GM12878 (cell line): ENCODE results near the gene ZMYM3. TPM values are rescaled to one million over a fixed set of nuclear protein-coding genes. Genes with fewer than 3 reads are reported as not detected.

Experiments used
- ATAC-seq: fragments of 200-7000 bp; cut with Tn5 transposase; 3 replicates; pipeline ENCODE4 v1.9.1; 2020; ENCODE audit warnings: mild to moderate bottlenecking, moderate library complexity
- BruUV-seq: library from RNA; stranded (reverse); fragments of 400-500 nt; replicated peaks from 2 replicates; lab custom pipeline; 2021; lab: Mats Ljungman, UMichigan
- CTCF ChIA-PET: fragments of 300-600 bp; sonication (Branson Sonifier 250); formaldehyde crosslinking; extraction: SDS; loops from one replicate; lab custom pipeline; 2021; ENCODE audit warnings: inconsistent platforms; lab: Yijun Ruan, JAX
- POLR2A ChIA-PET: fragments of 350-600 bp; formaldehyde crosslinking; extraction: SDS; loops from one replicate; lab custom pipeline; 2021; ENCODE audit warnings: inconsistent platforms; lab: Charles Lee
- RAD21 ChIA-PET: fragments of 300-600 bp; sonication (Branson Sonifier 250); formaldehyde crosslinking; loops from one replicate; lab custom pipeline; 2023; ENCODE audit warnings: antibody characterized with exemption; ENCODE audit not compliant: unreplicated experiment; lab: Charles Lee
- SMC1A ChIA-PET: fragments of 300-600 bp; sonication (Branson Sonifier 250); formaldehyde crosslinking; loops from one replicate; lab custom pipeline; 2023; ENCODE audit not compliant: unreplicated experiment, uncharacterized antibody; lab: Charles Lee
- DNase-seq: peaks from one replicate; pipeline ENCODE4 v3.0.0-alpha.2; 2011; ENCODE audit warnings: low read depth, low spot score
- FAIRE-seq: peaks from 3 replicates; lab custom pipeline; 2011; peaks lifted over from hg19 to GRCh38; lab: Jason Lieb, UNC
- H2AFZ ChIP-seq: 2 replicates; pipeline ENCODE4 v1.6.0; 2011; ENCODE audit warnings: low read depth, low read length, control low read depth; ENCODE audit not compliant: control insufficient read depth
- H3K27ac ChIP-seq: 2 replicates; pipeline ENCODE4 v1.5.1; 2011; ENCODE audit warnings: control low read depth; ENCODE audit not compliant: control insufficient read depth, insufficient read depth
- H3K27me3 ChIP-seq, 2 experiments: replicated peaks in 1 of 2; 2 replicates each; pipeline versions ENCODE4 v1.6.0 to v1.6.1; 2011; ENCODE audit warnings: low read length in 1 of 2; ENCODE audit not compliant: control insufficient read depth in 2 of 2, insufficient read depth in 2 of 2
- H3K36me3 ChIP-seq, 2 experiments: 2 replicates each; pipeline ENCODE4 v1.5.1; 2011; ENCODE audit warnings: low read length in 1 of 2; ENCODE audit not compliant: control insufficient read depth in 2 of 2, insufficient read depth in 2 of 2
- H3K4me1 ChIP-seq: 2 replicates; pipeline ENCODE4 v1.6.1; 2011; ENCODE audit warnings: mild to moderate bottlenecking, low read length, moderate library complexity, mixed read lengths; ENCODE audit not compliant: control insufficient read depth, insufficient read depth
- H3K4me2 ChIP-seq: 2 replicates; pipeline ENCODE4 v1.6.0; 2011; ENCODE audit warnings: control low read depth; ENCODE audit not compliant: control insufficient read depth, insufficient read depth
- H3K4me3 ChIP-seq: fragments of 200-600 bp; sonication (generic); 2 replicates; pipeline ENCODE4 v1.5.1; 2016
- H3K79me2 ChIP-seq: 2 replicates; pipeline ENCODE4 v1.6.0; 2011; ENCODE audit warnings: low read length; ENCODE audit not compliant: control insufficient read depth, insufficient read depth
- H3K9ac ChIP-seq: 2 replicates; pipeline ENCODE4 v1.8.0; 2011; ENCODE audit warnings: low read length, control low read depth, mixed read lengths; ENCODE audit not compliant: control insufficient read depth, insufficient read depth
- H3K9me3 ChIP-seq: replicated peaks from 3 replicates; pipeline ENCODE4 v1.5.1; 2011; ENCODE audit warnings: mild to moderate bottlenecking, low read length; ENCODE audit not compliant: control insufficient read depth, insufficient read depth
- H4K20me1 ChIP-seq: 2 replicates; pipeline ENCODE4 v1.6.0; 2011; ENCODE audit not compliant: control insufficient read depth, insufficient read depth
- BCL3 ChIP-seq: IDR thresholded peaks from 2 replicates; pipeline ENCODE4 v1.6.1; 2011; ENCODE audit warnings: borderline replicate concordance, low read depth, mild to moderate bottlenecking, moderate library complexity, low read length; ENCODE audit not compliant: insufficient read depth, poor library complexity, severe bottlenecking
- CBX5 ChIP-seq: sonication (generic); IDR thresholded peaks from 2 replicates; pipeline ENCODE4 v1.6.1; 2016; ENCODE audit warnings: low read depth, moderate library complexity, mild to moderate bottlenecking, inconsistent platforms
- CHD4 ChIP-seq: fragments of 200-600 bp; sonication (generic); IDR thresholded peaks from 2 replicates; pipeline ENCODE4 v1.6.1; 2016; ENCODE audit warnings: mild to moderate bottlenecking
- HSF1 ChIP-seq: fragments of 150-350 bp; IDR thresholded peaks from 2 replicates; pipeline ENCODE4 v1.6.1; 2014; ENCODE audit warnings: mild to moderate bottlenecking, low read depth, low read length
- KLF5 ChIP-seq: fragments of 450-650 bp; IDR thresholded peaks from 2 replicates; pipeline ENCODE4 v1.6.1; 2014; ENCODE audit warnings: mild to moderate bottlenecking; ENCODE audit not compliant: partially characterized antibody
- MEF2B ChIP-seq: fragments of 450-650 bp; IDR thresholded peaks from 2 replicates; pipeline ENCODE4 v1.6.1; 2018; ENCODE audit warnings: mild to moderate bottlenecking, moderate library complexity; ENCODE audit not compliant: partially characterized antibody, poor library complexity, severe bottlenecking
- RB1 ChIP-seq: fragments of 450-650 bp; formaldehyde crosslinking; IDR thresholded peaks from 2 replicates; pipeline ENCODE4 v1.6.1; 2017; ENCODE audit warnings: mild to moderate bottlenecking, borderline replicate concordance
- RCOR1 ChIP-seq: conservative IDR thresholded peaks from 2 replicates; pipeline ENCODE4 v1.6.1; 2012; ENCODE audit warnings: low read depth, low read length, improper control_type of control experiment
- RFX5 ChIP-seq: IDR thresholded peaks from 2 replicates; pipeline ENCODE4 v1.6.1; 2011; ENCODE audit warnings: low read depth, low read length, improper control_type of control experiment
- STAT1 ChIP-seq: fragments of 450-650 bp; conservative IDR thresholded peaks from 2 replicates; pipeline ENCODE4 v1.6.1; 2014; ENCODE audit warnings: antibody characterized with exemption, mild to moderate bottlenecking
- USF2 ChIP-seq: IDR thresholded peaks from 2 replicates; pipeline ENCODE4 v1.6.1; 2011; ENCODE audit warnings: low read depth, low read length, improper control_type of control experiment, borderline replicate concordance
- WRNIP1 ChIP-seq: IDR thresholded peaks from 2 replicates; pipeline ENCODE4 v1.6.1; 2011; ENCODE audit warnings: low read depth, low read length, improper control_type of control experiment, borderline replicate concordance
- ZBTB11 ChIP-seq: fragments of 450-650 bp; formaldehyde crosslinking; IDR thresholded peaks from 2 replicates; pipeline ENCODE4 v1.5.0; 2022; ENCODE audit warnings: mild to moderate bottlenecking, missing genetic modification characterization
- ZZZ3 ChIP-seq: IDR thresholded peaks from 2 replicates; pipeline ENCODE4 v1.6.1; 2011; ENCODE audit warnings: low read depth; ENCODE audit not compliant: control insufficient read depth, insufficient read length
- WGBS: methylation state at CpG from one replicate; pipeline ENCODE4 v1.1.6; 2016; ENCODE audit warnings: low lambda C conversion rate; ENCODE audit not compliant: insufficient replicate concordance, insufficient coverage; ENCODE audit errors: missing lambda C conversion rate; 5-methylcytosine and 5-hydroxymethylcytosine counted together
- in situ Hi-C: fragments of 300-500 bp; cut with MboI; formaldehyde crosslinking; loops from 9 replicates; pipeline ENCODE4 v1.14.3; 2018; ENCODE audit warnings: mixed read lengths
- intact Hi-C: fragments of 100-400 bp; cut with micrococcal nuclease; formaldehyde crosslinking; loops from one replicate; pipeline ENCODE4 v1.14.2; 2022; ENCODE audit not compliant: unreplicated experiment
- polyA plus RNA-seq, 11 experiments: library from polyadenylated mRNA; depleted of rRNA in 4 of 11; unstranded in 6 of 11; stranded (reverse) in 5 of 11; fragments of >200 nt; fragmentation: Nextera tagmentation in 4 of 11; fragmentation: Illumina TruSeq in 1 of 11; extraction: Ambion mirVana in 4 of 11; extraction: Trizol in 1 of 11; gene quantifications; 1 replicate in 1 of 11; 2 replicates in 10 of 11; pipeline versions ENCODE4 v1.2.1 to v1.2.3, GENCODE V29; 2011 to 2016; ENCODE audit warnings: inconsistent platforms in 2 of 11, missing spikeins in 2 of 11, low read depth in 1 of 11
- total RNA-seq, 4 experiments: library from RNA; depleted of rRNA in 3 of 4; stranded (reverse); fragments of >200 nt in 3 of 4; fragmentation: Illumina TruSeq in 1 of 4; extraction: Trizol in 1 of 4; gene quantifications; 2 replicates each; pipeline versions ENCODE4 v1.2.1 to v1.2.3, GENCODE V29; 2013 to 2021

ZMYM3 gene
- total and polyA plus RNA-seq, 10 of the 15 experiments (the other 5 are each of a cell fraction or from before 2014, with no cell fraction given): 2.3 to 28.1 (median 12.3) TPM

- TF ChIP-seq RCOR1: no peak
These were observed 32.8 kb downstream of the ZMYM3 start (continued) for GRCh38 chrX:71221145-71221544.

GRCh38 chrX:71217298-71217697 lies 36.6 kb downstream of the ZMYM3 start:
- no peak overlapping the region for H3K27ac ChIP-seq
- ATAC-seq: no peak
- no peaks in the 10 kb centered on the region for H3K36me3 ChIP-seq
- H3K4me1 ChIP-seq: no peaks in the 10 kb centered on the region
- RAD21 ChIA-PET: no interaction called here
- intact Hi-C loops: no loop called here
- no peak for DNase-seq
- no peaks in the 10 kb centered on the region for H3K79me2 ChIP-seq
- no peaks in the 10 kb centered on the region for H3K9me3 ChIP-seq
- CTCF ChIA-PET: interaction anchor here (0.6 kb wide), 1 partner anchor 85 kb away, joined by 3 read pairs; no protein-coding TSS in a partner anchor
- H4K20me1 ChIP-seq: no peaks in the 10 kb centered on the region
- WGBS: 64% methylated on average over 6 of the region's 6 CpGs
- H3K4me3 ChIP-seq: no peak overlapping the region
- FAIRE-seq: no peak
- SMC1A ChIA-PET: interaction anchor here (1.1 kb wide), 1 partner anchor 9 kb away, joined by 3 read pairs; no protein-coding TSS in a partner anchor
- POLR2A ChIA-PET: no interaction called here
- no peaks in the 10 kb centered on the region; a peak in 1 of 4 replicates for H3K27me3 ChIP-seq
- no TSS peak for BruUV-seq
- H2AFZ ChIP-seq: no peak overlapping the region
- in situ Hi-C loops: no loop called here
- no peak overlapping the region for H3K9ac ChIP-seq
- no peak overlapping the region for H3K4me2 ChIP-seq
- TF ChIP-seq MEF2B: no peak
- TF ChIP-seq BCL3: no peak
- TF ChIP-seq CHD4: no peak
- TF ChIP-seq CBX5: no peak
- no peak for TF ChIP-seq ZZZ3
- no peak for TF ChIP-seq STAT1
- no peak for TF ChIP-seq KLF5
- no peak for TF ChIP-seq RB1
- TF ChIP-seq RFX5: no peak
- TF ChIP-seq ZBTB11 (CRISPR knock-in tag): no peak
- TF ChIP-seq WRNIP1: no peak
- TF ChIP-seq USF2: no peak
- no peak for TF ChIP-seq HSF1
